K562 (cell line): Measurements from ENCODE around the gene SCARB2. TPM values are rescaled to one million over a fixed set of nuclear protein-coding genes. Genes with fewer than 3 reads are reported as not detected.
A peak's percentile ranks its signal among the peaks of the same experiment; 100 is the strongest.

ENCODE experiments used
- BRCA1 ChIP-seq, 2 experiments: fragments of 450-650 bp in 1 of 2; sonication (generic) in 1 of 2; formaldehyde crosslinking in 1 of 2; IDR thresholded peaks; 2 replicates each; pipeline versions ENCODE4 v1.5.0 to v1.6.1; 2017 to 2020; ENCODE audit warnings: mild to moderate bottlenecking in 1 of 2, missing genetic modification reagents in 1 of 2
- MAFF ChIP-seq: IDR thresholded peaks from 2 replicates; pipeline ENCODE4 v1.6.1; 2012; ENCODE audit warnings: low read length, improper control_type of control experiment
- NELFE ChIP-seq: IDR thresholded peaks from 2 replicates; pipeline ENCODE4 v1.6.1; 2011; ENCODE audit warnings: mild to moderate bottlenecking; ENCODE audit not compliant: insufficient read depth, insufficient read length
- SMARCA5 ChIP-seq: fragments of 450-650 bp; IDR thresholded peaks from 2 replicates; pipeline ENCODE4 v1.6.1; 2016
- ZBTB43 ChIP-seq: sonication (generic); formaldehyde crosslinking; IDR thresholded peaks from 2 replicates; pipeline ENCODE4 v1.8.0; 2023; ENCODE audit warnings: mild to moderate bottlenecking, missing genetic modification reagents
- ZNF143 ChIP-seq: sonication (generic); formaldehyde crosslinking; IDR thresholded peaks from 2 replicates; pipeline ENCODE4 v1.9.0; 2022; ENCODE audit warnings: mild to moderate bottlenecking, missing genetic modification reagents
- ZNF57 ChIP-seq: fragments of 450-650 bp; formaldehyde crosslinking; IDR thresholded peaks from 2 replicates; pipeline ENCODE4 v1.4.0; 2020; ENCODE audit warnings: mild to moderate bottlenecking, moderate library complexity
- ZNF589 ChIP-seq: fragments of 200-800 bp; sonication (Bioruptor generic); IDR thresholded peaks from 2 replicates; pipeline ENCODE4 v1.6.1; 2016; ENCODE audit warnings: low read depth, missing genetic modification characterization, missing compliant biosample characterization
- ZNF639 ChIP-seq, 2 experiments: fragments of 200-800 bp in 1 of 2; sonication (Bioruptor generic) in 1 of 2; sonication (generic) in 1 of 2; formaldehyde crosslinking in 1 of 2; IDR thresholded peaks in 1 of 2; conservative IDR thresholded peaks in 1 of 2; 2 replicates each; pipeline versions ENCODE4 v1.5.0 to v1.6.1; 2016 to 2020; ENCODE audit warnings: missing compliant biosample characterization in 1 of 2, missing genetic modification characterization in 1 of 2, missing genetic modification reagents in 1 of 2
- ZSCAN29 ChIP-seq: fragments of 450-650 bp; IDR thresholded peaks from 2 replicates; pipeline ENCODE4 v1.6.1; 2017
- polyA plus RNA-seq, 8 experiments: library from polyadenylated mRNA; depleted of rRNA in 4 of 8; stranded (reverse) in 5 of 8; unstranded in 3 of 8; fragments of >200 nt; fragmentation: Nextera tagmentation in 2 of 8; fragmentation: Illumina TruSeq in 1 of 8; extraction: Ambion mirVana in 2 of 8; extraction: Trizol in 1 of 8; gene quantifications; 2 replicates each; pipeline versions ENCODE4 v1.2.1 to v1.2.3, GENCODE V29; 2011 to 2014; ENCODE audit warnings: inconsistent platforms in 1 of 8, missing spikeins in 1 of 8
- total RNA-seq, 7 experiments: library from RNA; depleted of rRNA in 6 of 7; stranded (reverse); fragments of >200 nt in 6 of 7; fragmentation: Illumina TruSeq in 2 of 7; extraction: Trizol in 2 of 7; gene quantifications; 2 replicates each; pipeline versions ENCODE4 v1.2.1 to v1.2.3, GENCODE V29; 2011 to 2021; ENCODE audit warnings: low replicate concordance in 1 of 7
- TF ChIP-seq, protein P1 (sequence below), 2 experiments: fragments of 450-650 bp in 1 of 2; sonication (generic) in 1 of 2; formaldehyde crosslinking in 1 of 2; IDR thresholded peaks; 2 replicates each; pipeline versions ENCODE4 v1.7.1 to v1.9.0; 2016 to 2022; ENCODE audit warnings: inconsistent platforms in 1 of 2, mild to moderate bottlenecking in 1 of 2, missing genetic modification reagents in 1 of 2
- TF ChIP-seq, protein P2 (sequence below): IDR thresholded peaks from 2 replicates; pipeline ENCODE4 v1.6.1; 2011; ENCODE audit warnings: borderline replicate concordance, low read depth, mild to moderate bottlenecking, moderate library complexity, low read length; ENCODE audit not compliant: insufficient read depth, poor library complexity, severe bottlenecking

SCARB2 gene
- total and polyA plus RNA-seq, 9 of the 15 experiments (the other 6 are each of a cell fraction or from before 2014, with no cell fraction given), result 6.1 to 25.8 (median 17.8) TPM

DNA sequence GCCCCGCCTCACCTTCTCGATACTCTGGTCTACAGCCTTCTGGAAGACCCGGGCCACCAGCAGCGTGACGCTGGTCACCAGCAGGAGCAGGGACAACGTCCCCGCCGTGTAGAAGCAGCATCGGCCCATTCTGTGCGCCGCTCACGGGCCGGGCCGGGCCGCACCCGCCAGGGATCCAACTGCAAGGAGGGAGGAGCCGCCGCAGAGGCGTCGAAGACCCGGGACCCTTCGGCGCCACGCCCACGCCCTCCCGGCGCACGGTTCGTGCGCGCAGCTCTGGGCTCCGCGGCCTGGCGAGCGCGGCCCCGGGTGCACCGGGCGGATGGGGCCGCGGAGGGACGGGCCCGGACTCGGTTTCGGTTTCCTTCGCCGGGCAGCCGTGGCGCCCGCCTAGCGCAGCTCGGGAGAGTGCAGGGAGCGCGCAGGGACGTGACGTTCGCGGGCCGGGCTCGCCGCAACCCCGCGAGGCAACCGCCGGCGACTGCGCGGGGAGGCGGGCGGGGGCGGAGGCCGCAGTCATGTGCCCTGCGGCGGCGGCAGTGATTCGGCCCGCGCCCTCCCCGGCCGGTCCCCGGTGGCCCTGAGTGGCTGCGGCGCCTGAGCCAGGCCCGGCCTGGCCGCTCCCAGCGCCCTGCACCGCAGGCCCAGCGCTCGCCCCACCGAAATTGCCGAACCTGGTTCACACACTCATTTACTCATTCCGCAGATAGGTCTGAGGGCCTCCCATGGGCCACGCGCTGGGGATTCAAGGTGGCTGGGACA, at the start of gene SCARB2 (continued):
- TF ChIP-seq ZNF639 (CRISPR knock-in tag; conservative IDR thresholded peaks at IDR 0.05 in 1 of 2, IDR thresholded peaks at IDR 0.05 in 1 of 2) (peak in 1 of 2 experiments; percentile 94; a peak in 2 of 4 replicates), SMARCA5 (no peak), NELFE (no peak), ZBTB43 (CRISPR knock-in tag) (no peak), ZNF143 (no peak), BRCA1 (IDR thresholded peaks at IDR 0.05) (no peak), BRCA1 (CRISPR knock-in tag; IDR thresholded peaks at IDR 0.05) (no peak), ZNF57 (CRISPR knock-in tag) (no peak), ZSCAN29 (no peak), ZNF589 (CRISPR knock-in tag) (no peak; the same call in 1 of the 2 replicates), MAFF (no peak)
- TF ChIP-seq, protein P1, sequence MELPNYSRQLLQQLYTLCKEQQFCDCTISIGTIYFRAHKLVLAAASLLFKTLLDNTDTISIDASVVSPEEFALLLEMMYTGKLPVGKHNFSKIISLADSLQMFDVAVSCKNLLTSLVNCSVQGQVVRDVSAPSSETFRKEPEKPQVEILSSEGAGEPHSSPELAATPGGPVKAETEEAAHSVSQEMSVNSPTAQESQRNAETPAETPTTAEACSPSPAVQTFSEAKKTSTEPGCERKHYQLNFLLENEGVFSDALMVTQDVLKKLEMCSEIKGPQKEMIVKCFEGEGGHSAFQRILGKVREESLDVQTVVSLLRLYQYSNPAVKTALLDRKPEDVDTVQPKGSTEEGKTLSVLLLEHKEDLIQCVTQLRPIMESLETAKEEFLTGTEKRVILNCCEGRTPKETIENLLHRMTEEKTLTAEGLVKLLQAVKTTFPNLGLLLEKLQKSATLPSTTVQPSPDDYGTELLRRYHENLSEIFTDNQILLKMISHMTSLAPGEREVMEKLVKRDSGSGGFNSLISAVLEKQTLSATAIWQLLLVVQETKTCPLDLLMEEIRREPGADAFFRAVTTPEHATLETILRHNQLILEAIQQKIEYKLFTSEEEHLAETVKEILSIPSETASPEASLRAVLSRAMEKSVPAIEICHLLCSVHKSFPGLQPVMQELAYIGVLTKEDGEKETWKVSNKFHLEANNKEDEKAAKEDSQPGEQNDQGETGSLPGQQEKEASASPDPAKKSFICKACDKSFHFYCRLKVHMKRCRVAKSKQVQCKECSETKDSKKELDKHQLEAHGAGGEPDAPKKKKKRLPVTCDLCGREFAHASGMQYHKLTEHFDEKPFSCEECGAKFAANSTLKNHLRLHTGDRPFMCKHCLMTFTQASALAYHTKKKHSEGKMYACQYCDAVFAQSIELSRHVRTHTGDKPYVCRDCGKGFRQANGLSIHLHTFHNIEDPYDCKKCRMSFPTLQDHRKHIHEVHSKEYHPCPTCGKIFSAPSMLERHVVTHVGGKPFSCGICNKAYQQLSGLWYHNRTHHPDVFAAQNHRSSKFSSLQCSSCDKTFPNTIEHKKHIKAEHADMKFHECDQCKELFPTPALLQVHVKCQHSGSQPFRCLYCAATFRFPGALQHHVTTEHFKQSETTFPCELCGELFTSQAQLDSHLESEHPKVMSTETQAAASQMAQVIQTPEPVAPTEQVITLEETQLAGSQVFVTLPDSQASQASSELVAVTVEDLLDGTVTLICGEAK (IDR thresholded peaks at IDR 0.05), result no peak
- TF ChIP-seq, protein P1 (CRISPR knock-in tag; IDR thresholded peaks at IDR 0.05), result no peak
- TF ChIP-seq, protein P2, sequence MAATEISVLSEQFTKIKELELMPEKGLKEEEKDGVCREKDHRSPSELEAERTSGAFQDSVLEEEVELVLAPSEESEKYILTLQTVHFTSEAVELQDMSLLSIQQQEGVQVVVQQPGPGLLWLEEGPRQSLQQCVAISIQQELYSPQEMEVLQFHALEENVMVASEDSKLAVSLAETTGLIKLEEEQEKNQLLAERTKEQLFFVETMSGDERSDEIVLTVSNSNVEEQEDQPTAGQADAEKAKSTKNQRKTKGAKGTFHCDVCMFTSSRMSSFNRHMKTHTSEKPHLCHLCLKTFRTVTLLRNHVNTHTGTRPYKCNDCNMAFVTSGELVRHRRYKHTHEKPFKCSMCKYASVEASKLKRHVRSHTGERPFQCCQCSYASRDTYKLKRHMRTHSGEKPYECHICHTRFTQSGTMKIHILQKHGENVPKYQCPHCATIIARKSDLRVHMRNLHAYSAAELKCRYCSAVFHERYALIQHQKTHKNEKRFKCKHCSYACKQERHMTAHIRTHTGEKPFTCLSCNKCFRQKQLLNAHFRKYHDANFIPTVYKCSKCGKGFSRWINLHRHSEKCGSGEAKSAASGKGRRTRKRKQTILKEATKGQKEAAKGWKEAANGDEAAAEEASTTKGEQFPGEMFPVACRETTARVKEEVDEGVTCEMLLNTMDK, result no peak
